ENCODE measurements around the gene ZNF492.
"Not testable (repeated sequence)": the region's sequence is repeated elsewhere in the genome, so short reads cannot be mapped to it uniquely, and the experiment has no call there.

ZNF492 gene

DNA sequence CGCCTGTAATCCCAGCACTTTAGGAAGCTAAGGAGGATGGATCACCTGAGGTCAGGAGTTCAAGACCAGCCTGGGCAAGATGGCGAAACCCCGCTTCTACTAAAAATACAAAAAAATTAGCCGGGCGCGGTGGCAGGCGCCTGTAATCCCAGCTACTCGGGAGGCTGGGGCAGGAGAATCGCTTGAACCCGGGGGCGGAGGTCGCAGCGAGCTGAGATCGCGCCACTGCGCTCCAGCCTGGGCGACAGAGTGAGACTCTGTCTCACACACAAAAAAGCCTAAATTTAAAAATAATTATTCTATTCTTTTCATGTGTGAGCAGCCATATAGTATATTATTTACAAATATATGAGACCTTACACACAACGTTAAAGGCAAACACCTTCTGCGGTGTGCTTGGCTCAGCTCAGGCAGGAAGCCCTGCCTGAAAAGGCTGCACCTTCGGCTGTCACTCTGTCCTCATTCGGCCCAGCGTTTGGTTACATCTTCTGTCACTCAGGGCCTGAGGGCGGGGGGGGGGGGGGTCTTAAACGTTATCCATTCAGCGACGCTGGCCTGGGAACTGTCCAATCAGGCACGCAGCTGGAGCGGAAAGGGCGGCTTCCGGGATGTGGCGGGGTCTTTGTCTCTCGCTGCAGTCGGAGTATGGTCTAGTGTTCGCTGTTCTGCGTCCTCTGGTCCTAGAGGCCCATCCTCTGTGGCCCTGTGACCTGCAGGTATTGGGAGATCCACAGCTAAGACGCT, at the start of gene ZNF492:
ZNF492 (plus strand) TSS at position 619 of the 744 bp plus-strand sequence. CDS start 19,076 bp downstream, outside the sequence.
- H3K4me3 ChIP-seq (ENCODE audit: low read depth, low read length); DNase-seq (ENCODE audit: low read depth): not testable (repeated sequence)

DNA sequence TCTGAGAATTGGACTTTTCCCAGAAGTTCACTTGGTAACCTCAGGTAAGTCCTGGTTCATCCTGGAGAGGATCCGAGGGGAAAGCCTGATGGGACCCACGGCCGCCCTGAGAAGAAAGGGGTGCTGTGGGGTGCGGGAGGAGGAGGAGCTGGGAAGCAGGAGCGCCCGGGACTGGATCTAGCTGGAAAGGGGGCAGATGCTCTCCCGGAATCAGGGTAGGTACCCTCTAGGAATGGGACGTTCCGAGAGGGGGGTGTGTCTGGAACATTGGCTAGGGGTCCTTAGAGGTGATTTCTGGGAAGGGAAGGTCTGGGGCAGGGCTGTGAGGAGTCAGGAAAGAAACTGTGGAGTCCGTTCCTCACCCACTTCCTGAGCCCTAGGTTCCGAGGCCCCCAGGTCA, 38.7 kb upstream of the ZNF492 start:
- no peak overlapping the region for H3K4me3 ChIP-seq (ENCODE audit: low read depth, low read length)
- DNase-seq (ENCODE audit: low read depth), result no peak
- TF ChIP-seq, protein P1, sequence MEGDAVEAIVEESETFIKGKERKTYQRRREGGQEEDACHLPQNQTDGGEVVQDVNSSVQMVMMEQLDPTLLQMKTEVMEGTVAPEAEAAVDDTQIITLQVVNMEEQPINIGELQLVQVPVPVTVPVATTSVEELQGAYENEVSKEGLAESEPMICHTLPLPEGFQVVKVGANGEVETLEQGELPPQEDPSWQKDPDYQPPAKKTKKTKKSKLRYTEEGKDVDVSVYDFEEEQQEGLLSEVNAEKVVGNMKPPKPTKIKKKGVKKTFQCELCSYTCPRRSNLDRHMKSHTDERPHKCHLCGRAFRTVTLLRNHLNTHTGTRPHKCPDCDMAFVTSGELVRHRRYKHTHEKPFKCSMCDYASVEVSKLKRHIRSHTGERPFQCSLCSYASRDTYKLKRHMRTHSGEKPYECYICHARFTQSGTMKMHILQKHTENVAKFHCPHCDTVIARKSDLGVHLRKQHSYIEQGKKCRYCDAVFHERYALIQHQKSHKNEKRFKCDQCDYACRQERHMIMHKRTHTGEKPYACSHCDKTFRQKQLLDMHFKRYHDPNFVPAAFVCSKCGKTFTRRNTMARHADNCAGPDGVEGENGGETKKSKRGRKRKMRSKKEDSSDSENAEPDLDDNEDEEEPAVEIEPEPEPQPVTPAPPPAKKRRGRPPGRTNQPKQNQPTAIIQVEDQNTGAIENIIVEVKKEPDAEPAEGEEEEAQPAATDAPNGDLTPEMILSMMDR (IDR thresholded peaks at IDR 0.05; ENCODE audit: low read depth, low read length, missing control alignments), result no peak

DNA sequence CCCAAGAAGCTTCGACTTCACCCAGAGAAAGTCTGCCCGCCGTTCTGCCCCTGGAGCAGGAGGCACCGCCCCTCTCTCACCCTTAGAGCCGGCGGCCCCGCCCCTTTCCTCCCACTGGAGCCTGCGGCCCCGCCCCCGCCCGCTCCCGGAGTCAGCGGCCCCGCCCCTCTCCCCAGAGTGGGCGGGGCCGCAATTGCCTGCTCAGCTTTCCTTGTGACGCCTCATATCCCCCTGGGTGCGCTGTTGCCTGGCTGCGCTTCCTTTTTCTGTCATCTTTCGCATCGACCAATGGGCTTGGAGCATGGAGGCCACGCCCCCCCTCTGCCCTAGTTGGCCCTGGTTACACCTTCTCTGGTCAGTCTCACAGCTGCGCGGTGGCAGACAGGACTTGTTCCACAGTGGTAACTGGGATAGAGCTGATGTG, 38.2 kb upstream of the ZNF492 start:
- TF ChIP-seq, protein P1 (IDR thresholded peaks at IDR 0.05; ENCODE audit: low read depth, low read length, missing control alignments), result no peak
- H3K4me3 ChIP-seq (ENCODE audit: low read depth, low read length), result no peak overlapping the region
- DNase-seq (ENCODE audit: low read depth), result no peak

DNA sequence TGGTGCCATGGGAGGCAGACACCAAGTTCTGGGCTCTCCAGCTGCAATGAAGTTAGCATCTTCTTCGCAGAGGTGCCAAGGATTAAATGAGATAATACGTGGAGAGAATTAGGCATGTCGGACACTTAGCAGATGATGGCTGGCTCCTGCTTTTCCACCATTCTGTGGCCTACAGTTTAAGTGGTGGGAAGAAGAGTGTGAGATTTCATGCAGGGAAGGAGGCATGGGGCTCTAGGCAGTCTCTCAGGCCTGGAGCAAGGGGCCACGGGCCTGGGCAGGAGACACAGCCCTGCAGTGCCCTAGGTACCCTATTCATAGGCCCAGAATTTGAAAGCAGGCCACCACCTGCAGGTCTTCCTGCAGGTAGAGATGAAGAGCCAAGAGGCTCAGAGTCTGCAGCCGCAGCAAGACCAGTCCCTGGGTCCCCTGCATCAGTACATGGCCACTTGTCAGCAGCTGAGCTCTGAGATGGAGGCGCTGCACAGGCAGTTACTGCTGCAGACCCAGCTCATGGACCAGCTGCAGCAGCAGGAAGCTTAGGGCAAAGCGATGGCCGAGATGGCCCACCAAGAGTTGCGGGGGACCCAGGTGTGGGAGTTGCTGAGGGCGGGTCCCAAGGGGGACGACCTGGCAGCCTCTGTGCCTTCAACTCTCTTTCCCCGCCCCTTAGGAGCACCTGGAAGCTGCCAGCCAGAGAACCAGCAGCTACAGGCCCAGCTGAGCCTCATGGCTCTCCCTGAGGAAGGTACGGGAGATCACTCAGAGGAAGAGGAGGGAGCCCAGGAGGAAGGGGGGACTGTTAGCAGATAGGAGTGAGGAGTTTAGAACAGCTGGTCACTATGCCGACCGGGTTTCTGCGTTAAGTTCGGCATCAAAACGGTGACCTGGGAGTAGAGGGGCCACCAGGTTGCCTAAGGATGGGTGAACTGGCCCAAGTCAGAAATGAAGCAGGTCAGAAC, 33.2 kb upstream of the ZNF492 start:
- TF ChIP-seq, protein P1 (IDR thresholded peaks at IDR 0.05; ENCODE audit: low read depth, low read length, missing control alignments), result no peak

DNA sequence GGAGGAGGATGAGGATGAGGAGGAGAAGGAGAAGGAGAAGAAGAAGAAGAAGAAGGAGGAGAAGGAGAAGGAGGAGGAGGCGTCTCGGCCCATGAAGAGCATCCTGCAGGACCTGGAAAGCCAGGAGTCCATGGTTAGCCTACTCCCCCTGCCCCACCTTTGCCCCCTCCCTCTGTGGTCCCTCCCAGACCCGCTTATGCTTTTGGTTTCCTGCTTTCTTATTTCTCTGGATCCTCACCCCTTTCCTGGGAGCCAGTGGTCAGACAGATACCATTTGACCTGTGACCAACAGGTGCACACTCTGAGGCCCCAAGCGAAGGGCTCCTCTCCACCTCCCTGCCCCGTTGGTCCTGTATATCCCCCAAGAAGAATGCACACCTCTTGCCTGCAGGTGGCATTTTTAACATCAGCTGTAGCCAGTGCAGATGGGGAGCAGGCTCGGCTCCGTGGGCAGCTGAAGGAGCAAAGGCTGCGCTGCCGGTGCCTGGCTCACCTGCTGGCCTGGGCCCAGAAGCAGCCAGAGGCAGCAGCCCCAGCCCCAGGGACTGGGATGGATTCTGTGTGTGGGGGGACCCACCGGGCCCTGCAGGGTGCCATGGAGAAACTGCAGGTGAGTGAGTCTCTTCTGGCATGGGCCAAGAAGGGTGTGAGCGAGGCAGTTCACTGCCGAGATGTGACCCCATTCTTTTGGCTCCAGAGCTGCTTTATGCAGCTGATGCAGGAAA, 32.1 kb upstream of the ZNF492 start:
- DNase-seq (ENCODE audit: low read depth), result no peak
- H3K4me3 ChIP-seq (ENCODE audit: low read depth, low read length), result no peak overlapping the region
- TF ChIP-seq, protein P1 (IDR thresholded peaks at IDR 0.05; ENCODE audit: low read depth, low read length, missing control alignments), result no peak

More for the DNA sequence above, 33.2 kb upstream of the ZNF492 start:
- no peak overlapping the region for H3K4me3 ChIP-seq (ENCODE audit: low read depth, low read length)
- no peak for DNase-seq (ENCODE audit: low read depth)

DNA sequence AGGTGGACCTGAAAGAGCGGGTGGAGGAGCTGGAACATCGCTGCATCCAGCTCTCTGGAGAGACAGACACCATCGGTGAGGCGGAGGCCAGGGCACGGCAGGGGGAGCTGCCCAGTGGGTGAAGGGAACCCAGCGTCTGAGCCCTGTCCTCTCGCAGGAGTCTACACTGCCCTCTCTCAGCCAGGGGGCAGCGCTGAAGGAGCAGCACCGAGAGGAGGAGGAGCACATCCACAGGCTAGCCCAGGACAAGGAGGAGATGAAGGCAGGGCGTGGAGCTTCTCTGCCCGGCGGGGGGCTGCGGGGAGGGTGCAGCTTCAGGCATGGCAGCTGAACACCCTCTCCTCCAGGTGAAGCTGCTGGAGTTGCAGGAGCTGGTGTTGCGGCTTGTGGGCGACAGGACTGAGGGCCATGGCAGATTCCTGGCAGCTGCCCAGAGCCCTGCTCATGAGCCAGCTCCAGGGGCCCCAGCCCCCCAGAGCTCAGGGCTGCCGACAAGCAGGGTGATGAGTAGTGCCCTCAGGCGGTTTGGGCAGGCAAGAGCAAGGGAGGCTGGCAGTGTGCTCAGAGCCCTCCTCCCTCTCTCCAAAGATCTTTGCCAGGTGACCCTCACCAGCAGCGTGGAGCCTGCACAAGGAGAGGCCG, 31.4 kb upstream of the ZNF492 start:
- DNase-seq (ENCODE audit: low read depth), result no peak
- TF ChIP-seq, protein P1 (IDR thresholded peaks at IDR 0.05; ENCODE audit: low read depth, low read length, missing control alignments), result no peak
- H3K4me3 ChIP-seq (ENCODE audit: low read depth, low read length), result no peak overlapping the region

Data from GM12864 (cell line).